ENCODE data around the gene CASR. TPM values are rescaled to one million over a fixed set of nuclear protein-coding genes. Genes with fewer than 3 reads are reported as not detected.
A peak's percentile ranks its signal among the peaks of the same experiment; 100 is the strongest.

CASR gene
- total RNA-seq, 1 donor from 2014 or later: 0.20 TPM

DNA sequence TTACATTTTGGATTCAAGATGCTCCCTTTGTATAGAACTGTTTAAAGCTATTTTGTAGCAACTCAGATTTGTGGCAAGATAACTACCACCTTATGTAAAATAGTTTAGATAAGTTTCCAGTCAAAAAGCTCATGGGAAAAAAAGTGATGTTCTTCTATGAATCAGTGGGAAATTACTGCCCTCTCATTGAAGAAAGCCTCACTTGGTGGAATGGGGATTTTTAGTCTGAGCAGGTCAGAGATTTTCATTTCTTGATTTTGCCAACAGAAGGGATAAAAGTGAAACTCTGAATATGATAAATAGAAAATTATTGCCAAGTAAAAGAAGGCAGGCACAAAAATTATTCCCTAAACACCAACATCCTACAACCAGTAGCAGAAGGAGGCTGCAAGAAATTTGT is 115.7 kb downstream of the CASR start:
- Histone ChIP-seq H3K27ac (no peak overlapping the region), H3K36me3 (no peaks in the 10 kb centered on the region), H3K27me3 (no peaks in the 10 kb centered on the region), H3K9me3 (no peaks in the 10 kb centered on the region), H3K4me3 (no peak overlapping the region), H3K4me1 (peaks cover 12% of the 10 kb centered on the region)
- TF ChIP-seq, protein P1, sequence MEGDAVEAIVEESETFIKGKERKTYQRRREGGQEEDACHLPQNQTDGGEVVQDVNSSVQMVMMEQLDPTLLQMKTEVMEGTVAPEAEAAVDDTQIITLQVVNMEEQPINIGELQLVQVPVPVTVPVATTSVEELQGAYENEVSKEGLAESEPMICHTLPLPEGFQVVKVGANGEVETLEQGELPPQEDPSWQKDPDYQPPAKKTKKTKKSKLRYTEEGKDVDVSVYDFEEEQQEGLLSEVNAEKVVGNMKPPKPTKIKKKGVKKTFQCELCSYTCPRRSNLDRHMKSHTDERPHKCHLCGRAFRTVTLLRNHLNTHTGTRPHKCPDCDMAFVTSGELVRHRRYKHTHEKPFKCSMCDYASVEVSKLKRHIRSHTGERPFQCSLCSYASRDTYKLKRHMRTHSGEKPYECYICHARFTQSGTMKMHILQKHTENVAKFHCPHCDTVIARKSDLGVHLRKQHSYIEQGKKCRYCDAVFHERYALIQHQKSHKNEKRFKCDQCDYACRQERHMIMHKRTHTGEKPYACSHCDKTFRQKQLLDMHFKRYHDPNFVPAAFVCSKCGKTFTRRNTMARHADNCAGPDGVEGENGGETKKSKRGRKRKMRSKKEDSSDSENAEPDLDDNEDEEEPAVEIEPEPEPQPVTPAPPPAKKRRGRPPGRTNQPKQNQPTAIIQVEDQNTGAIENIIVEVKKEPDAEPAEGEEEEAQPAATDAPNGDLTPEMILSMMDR (IDR thresholded peaks at IDR 0.05): no peak
- intact Hi-C loops (cut with DNase I): no loop called here
- ATAC-seq (no peak), DNase-seq (no peak)

DNA sequence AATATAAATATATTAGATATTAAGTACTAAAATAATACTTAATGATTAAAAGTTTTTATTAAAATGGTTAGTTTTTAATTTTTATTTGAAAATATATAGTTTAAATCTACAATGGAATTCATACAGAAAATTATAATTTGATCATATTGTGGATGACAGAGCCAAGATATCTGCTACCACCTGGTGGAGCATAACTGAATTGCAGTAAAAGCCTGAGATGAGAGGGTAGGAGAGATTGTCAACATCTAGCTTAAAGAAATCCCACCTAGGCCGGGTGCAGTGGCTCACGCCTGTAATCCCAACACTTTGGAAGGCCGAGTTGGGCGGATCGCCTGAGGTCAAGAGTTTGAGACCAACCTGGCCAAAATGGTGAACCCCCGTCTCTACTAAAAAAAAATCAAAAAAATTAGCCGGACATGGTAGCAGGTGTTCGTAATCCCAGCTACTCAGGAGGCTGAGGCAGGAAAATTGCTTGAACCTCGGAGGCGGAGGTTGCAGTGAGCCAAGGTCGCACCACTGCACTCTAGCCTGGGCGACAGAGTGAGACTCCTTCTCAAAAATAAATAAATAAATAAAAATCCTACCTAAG is 116.5 kb downstream of the CASR start:
- TF ChIP-seq, protein P1 (IDR thresholded peaks at IDR 0.05): peak; percentile 53
- intact Hi-C loops (cut with DNase I): no loop called here
- H3K27ac ChIP-seq: no peak overlapping the region
- DNase-seq: no peak
- peak; percentile 49 for ATAC-seq
- no peak overlapping the region for H3K4me3 ChIP-seq
- no peaks in the 10 kb centered on the region for H3K9me3 ChIP-seq
- H3K27me3 ChIP-seq: no peaks in the 10 kb centered on the region
- no peaks in the 10 kb centered on the region for H3K36me3 ChIP-seq
- peaks cover 4% of the 10 kb centered on the region for H3K4me1 ChIP-seq

DNA sequence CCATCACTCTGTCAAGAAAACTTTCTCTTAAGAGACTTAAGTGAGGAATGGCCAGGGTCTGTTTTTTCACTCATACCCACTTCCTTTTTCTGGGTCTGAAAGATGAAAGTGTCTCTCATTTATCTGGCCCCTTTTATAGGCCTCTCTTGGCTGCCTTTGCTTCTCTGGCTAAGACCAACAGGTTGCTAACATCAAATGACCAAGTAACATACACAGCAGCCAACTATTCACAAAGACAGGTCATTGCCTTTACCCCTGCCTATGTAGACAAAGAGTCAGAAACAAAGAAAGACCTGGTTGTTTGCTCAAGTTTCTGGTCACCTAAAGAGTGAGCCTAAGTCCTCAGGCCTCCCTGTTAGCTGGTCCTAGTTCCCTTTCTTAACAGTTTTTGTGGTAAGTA is 117.6 kb downstream of the CASR start:
- Histone ChIP-seq H3K27ac (no peak overlapping the region), H3K36me3 (no peaks in the 10 kb centered on the region), H3K4me3 (no peak overlapping the region), H3K27me3 (no peaks in the 10 kb centered on the region), H3K4me1 (no peaks in the 10 kb centered on the region), H3K9me3 (no peaks in the 10 kb centered on the region)
- intact Hi-C loops (cut with DNase I): no loop called here
- DNase-seq (no peak), ATAC-seq (no peak)
- TF ChIP-seq, protein P1 (IDR thresholded peaks at IDR 0.05): no peak

DNA sequence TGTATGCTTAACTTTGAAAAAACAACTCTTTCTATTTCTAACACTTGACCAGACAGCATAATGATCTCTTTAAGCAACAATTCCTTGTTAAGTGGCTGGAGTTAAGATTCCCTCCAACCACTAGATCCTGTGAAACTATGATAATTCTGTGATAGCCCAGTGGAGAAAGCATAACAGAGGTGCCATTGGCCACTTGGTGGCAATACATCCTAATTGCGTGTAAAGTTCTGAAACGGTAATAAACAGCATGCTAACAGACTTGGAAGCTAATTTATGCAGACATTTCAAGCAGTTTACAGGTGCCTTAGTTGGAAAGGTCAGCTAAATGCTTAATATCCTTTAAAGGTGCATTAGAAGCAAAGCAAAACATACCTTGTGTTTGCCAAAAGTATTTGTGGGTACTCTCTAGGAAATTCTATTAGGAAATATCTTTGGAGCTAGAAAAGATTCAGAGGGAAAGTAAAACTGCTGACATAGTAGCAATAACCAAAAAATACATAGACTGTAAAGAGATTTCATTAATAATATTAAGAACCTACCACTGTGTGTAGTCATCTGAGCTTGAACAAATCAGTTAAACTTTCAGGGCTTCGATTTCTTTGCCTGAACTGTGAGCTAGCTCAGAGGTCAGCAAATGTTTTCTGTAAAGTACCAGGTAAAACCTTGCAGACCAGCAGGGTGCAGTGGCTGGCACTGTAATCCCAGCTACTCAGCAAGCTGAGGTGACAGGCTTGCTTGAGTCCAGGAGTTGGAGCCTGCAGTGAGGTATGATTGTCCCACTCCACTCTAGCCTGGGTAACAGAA is 122.6 kb downstream of the CASR start:
- Histone ChIP-seq H3K27ac (no peak overlapping the region), H3K4me1 (no peaks in the 10 kb centered on the region), H3K4me3 (no peak overlapping the region), H3K27me3 (no peaks in the 10 kb centered on the region), H3K36me3 (no peaks in the 10 kb centered on the region), H3K9me3 (no peaks in the 10 kb centered on the region)
- intact Hi-C loops (cut with DNase I): no loop called here
- DNase-seq (no peak), ATAC-seq (peak; percentile 58)
- TF ChIP-seq, protein P1 (IDR thresholded peaks at IDR 0.05): no peak

DNA sequence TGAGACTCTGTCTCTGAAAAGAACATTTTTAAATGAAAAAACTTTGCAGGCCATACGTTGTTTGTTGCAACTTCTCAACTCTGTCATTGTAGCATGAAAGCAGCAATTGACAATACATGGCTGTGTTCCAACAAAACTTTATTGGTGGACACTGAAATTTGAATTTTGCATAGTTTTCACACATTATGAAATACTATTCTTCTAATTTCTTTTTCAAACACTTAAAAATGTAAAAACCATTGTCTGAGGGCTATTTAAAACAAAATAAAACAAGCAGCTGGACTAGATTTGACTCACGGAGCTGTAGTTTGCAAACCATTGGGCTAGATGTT is 123.1 kb downstream of the CASR start:
- Histone ChIP-seq H3K27ac (no peak overlapping the region), H3K36me3 (no peaks in the 10 kb centered on the region), H3K4me3 (no peak overlapping the region), H3K4me1 (no peaks in the 10 kb centered on the region), H3K27me3 (no peaks in the 10 kb centered on the region), H3K9me3 (no peaks in the 10 kb centered on the region)
- intact Hi-C loops (cut with DNase I): no loop called here
- TF ChIP-seq, protein P1 (IDR thresholded peaks at IDR 0.05): no peak
- ATAC-seq (no peak), DNase-seq (no peak)
